Right ventricle myocardium inferior (tissue), 1 donor: Measurements from ENCODE around the gene PRKAR2B. TPM values are rescaled to one million over a fixed set of nuclear protein-coding genes. Genes with fewer than 3 reads are reported as not detected.

Source experiments
- ATAC-seq: fragments of 200-7000 bp; cut with Tn5 transposase; one replicate; pipeline ENCODE4 v1.9.1; 2020; ENCODE audit warnings: mild to moderate bottlenecking, moderate library complexity
- DNase-seq: peaks from one replicate; pipeline ENCODE4 v3.0.0; 2021; ENCODE audit errors: missing footprints
- intact Hi-C: fragments of 100-400 bp; cut with DNase I; formaldehyde crosslinking; loops from one replicate; pipeline ENCODE4 v1.11.0; 2022
- total RNA-seq: library from RNA; stranded (reverse); fragmentation: NEBNext Ultra II Directional; extraction: Animal tissue kit (Norgen Biotek cat#: 25700); gene quantifications from one replicate; pipeline ENCODE4 v1.2.1, GENCODE V29; 2021
- donor health status: DM: no; HTN: yes; CAD: no; lungs with severe emphysema.

Gene PRKAR2B
- total RNA-seq, 1 donor from 2014 or later, result 23.2 TPM

DNA sequence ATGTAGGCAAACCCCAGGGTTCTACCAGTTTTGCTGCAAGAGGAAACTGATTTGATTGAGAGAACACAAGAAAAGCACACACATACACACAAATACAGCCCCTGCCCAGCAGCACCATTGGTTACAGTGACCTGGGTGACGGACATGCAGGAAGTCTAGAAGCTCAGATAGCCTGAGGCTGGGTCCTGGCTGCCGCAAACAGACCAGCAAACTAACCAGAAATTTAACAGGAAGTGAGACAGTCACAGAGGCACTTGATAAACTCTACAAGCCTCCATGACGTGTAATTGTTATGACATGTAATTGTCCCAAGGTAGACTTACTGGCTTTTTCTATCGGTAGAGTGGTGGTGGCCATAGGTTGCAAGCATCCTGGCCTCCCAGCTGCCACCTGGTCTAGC, 58.9 kb downstream of the PRKAR2B start:
- DNase-seq (no peak), ATAC-seq (no peak)
- intact Hi-C loops, result no loop called here

DNA sequence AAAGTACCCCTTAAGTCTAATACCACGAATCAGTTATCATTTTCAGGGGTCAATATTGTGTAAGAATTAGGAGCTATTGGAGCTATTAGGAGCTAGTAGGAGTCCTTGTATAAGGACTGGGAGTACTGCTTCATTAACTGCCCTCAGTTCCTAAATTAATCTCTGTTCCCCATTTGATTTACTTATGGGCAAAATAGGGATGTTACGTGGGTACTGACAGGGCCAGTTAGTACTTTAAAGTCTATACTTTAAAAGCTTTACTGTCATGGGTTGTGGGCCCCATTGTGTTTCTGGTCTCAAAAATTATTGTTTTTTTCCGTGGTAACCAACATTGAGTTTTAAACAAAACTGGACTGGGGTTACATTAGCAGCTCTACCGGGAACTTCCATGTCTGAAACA, 60.3 kb downstream of the PRKAR2B start:
- intact Hi-C loops, result no loop called here
- no peak for DNase-seq
- no peak for ATAC-seq

DNA sequence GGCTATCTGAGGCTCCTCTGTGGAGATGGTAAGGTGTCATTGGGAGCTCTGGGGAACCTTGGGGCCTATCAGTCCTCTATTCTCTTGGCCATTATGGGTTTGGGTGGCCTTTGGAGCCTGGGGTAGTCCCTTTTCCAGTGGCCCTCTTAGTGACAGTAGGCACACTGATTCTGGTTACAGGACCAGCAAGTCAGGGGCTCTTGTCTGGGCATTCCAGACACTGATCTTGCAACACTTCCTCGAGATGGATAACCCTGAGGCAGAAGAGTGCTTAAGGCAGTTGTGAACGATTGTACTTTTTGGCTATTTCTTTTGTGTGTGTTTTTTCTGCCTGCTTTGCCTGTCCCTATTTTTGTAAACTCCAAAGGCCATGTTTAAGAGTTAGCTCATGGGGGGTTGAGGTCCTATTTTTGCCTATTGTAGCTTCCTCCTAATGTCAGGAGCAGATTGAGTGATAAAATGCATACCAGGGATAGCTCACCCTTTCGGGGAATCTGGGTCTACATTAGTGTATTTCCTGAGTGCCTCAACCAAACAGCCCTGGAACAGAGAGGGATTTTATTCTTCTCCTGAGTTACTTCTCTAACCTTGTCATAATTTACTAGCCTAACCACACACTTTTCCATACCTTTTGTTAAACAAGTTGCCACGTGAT, 61.2 kb downstream of the PRKAR2B start:
- ATAC-seq (no peak), DNase-seq (no peak)
- intact Hi-C loops, result no loop called here

DNA sequence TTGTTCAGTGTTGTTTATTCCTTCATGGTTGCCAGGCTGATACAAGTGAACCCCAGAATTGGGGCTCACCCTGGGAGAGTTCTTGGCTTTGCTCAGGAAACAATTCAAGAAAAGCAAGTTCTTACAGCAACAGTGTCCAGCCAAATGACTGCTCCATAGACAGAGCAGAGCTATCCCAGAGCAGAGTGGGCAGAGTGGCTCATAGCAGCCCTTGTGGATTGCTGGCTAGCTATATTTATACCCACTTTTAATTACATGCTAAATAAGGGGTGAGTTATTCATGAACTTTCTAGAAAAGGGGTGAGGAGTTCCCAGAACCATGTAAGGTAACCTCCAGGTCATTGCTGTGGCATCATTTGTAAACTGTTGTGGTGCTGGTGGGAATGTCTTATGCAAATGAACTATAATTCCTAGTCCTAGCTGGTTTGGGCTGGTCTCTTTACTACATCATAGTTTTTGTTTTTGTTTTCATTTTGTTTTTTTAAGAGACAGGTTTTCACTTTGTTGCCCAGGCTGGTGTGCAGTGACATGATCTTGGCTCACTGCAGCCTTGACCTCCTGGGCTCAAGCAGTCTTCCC, 64.4 kb downstream of the PRKAR2B start:
- intact Hi-C loops, result no loop called here
- ATAC-seq, result no peak
- no peak for DNase-seq

DNA sequence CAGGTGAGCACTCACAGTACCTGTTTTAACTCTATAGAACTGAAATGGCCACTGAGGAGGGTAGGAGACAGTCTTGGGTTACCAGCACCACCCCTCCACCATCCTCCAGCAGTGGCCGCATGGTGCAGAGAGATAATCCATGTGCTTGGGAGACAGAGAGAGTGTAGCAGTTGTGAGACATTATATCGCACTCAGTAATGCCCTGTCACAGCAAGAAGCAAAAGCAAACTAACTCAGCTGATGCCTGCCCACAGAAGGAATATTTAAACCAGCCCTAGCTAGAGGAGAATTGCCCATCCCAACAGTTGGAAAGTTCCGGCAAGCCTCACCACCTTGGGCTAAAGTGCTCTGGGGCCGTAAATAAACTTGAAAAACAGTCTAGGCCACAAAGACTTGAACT, 65.5 kb downstream of the PRKAR2B start:
- ATAC-seq, result no peak
- no peak for DNase-seq
- intact Hi-C loops, result no loop called here

DNA sequence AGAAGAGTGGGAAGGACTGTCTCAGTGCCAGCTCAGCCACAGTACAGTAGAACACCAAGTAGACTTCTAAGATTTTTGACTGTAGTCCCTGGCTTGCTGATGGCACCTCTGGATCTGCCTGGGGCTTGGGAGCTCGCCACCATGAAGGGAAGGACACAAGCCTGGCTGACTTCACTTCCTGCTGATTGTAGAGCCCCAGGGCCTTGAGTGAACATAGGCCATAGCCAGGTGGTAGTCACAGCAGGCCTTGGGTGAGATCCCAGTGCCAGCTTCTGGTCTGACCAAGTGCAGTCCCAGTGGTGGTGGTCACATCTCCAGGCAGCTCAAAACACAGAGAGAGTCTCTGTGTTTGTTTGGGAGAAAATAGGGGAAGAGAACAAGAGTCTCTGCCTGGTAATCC, 66.7 kb downstream of the PRKAR2B start:
- ATAC-seq, result no peak
- DNase-seq, result no peak
- intact Hi-C loops, result no loop called here

DNA sequence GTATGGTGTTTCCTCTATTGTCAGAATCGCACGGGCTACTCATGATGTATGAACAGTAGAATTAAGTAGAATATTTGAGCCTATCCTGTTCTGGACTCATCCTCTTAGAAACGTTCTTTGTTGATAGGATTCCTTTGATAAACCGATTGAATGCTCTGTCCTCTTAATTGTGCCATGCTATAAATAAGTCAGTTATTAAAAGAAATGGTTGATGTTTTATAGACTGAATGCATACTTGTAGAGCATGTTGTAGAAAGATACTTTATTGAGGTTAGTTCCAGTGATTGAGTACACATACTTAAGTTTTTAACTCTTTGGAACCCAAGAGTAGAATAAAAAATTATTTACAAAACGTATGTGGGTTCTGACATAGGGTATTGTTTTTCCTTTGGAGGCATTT, 69.4 kb downstream of the PRKAR2B start:
- intact Hi-C loops, result no loop called here

DNA sequence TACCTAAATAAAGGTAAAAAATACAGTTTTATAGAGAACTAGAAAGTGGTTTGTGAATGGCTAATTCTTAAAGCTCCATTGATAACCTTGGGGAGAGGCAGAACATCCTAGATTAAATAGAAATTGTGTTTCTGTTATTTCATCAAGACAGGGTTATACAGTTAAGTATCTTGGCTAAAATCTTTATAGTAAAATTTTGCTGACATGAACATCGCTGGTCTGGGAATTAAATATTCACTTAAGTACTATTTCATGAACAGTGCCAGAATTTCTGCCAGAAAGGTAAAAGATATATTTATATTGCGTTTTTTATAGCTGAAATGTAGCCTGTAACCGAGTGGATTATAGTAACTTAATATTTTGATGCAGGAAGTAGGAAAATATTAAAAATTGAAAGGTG, 70.6 kb downstream of the PRKAR2B start:
- DNase-seq, result no peak
- ATAC-seq, result no peak
- intact Hi-C loops, result no loop called here

More for the DNA sequence above, 69.4 kb downstream of the PRKAR2B start:
- ATAC-seq (no peak), DNase-seq (no peak)

DNA sequence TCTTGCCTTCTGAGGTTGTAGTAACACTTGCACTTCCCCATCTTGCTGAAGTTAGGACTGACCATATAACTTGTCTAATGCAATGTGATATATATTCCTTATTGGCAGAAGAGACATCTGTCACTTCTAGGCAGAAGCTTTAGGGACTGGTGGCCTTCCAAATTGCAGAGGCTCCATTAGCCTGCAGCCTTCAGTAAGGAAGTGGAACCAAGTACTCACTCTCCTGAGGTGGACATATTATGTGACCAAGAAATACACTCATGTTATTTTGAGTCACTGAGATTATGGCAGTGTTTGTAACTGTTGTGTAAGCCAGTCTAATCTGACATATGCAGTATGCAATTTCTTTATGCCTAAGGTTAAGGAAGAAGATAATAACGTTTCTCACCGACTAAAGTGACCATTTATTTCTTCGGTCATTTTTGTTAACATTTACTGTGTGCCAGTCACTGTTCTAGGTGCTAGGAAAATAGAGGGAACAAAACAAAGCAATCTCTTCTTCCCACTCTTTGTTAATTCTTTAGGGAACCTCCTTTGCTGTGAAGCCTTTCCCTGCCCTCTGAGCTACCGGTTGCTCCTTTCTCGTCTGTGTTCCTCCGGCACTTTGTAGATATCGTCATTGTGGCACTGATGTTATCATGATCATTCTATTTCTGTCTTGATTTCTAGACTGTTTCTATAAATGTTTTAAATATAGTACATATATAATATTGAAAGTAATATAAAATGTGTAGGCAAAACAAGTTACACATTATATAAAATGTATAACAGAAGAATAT, 71.4 kb downstream of the PRKAR2B start:
- no peak for ATAC-seq
- no peak for DNase-seq
- intact Hi-C loops, result no loop called here

DNA sequence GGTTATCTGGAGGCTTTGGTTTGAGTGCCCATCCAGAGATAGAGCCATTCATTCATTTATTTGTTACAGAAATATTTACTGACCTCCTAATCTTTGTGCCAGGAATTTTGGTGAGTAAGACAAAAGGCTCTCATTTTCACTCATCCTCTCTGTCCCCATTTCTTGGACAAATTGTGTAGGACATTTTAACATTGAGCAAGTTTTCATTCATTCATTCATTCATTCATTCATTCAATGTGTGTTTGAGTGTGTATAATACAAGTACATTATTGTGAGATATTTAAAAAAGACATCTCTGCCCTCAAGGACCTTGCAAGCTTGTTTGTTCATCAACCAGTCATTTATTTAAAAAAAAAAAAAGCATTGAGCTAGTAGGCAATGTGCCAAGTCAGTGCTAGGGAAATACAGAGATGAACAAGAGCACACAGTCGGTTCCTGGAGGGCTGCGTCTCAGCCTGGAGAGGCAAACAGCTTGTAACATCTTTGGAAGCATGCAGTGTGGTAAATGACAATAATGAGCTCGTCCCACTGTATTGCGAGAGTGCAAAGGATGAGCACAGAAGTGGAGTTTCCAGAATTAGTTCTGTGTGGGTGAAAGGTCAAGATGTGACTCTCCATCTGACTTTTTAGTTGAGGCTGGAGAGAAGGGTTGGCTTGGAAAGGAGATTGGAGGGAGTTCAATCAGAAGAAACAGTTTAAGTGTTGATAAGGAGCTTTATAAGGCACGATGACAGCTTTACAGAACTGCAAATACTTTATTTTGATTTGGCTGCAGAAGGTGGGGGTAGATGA, 73.8 kb downstream of the PRKAR2B start:
- no peak for DNase-seq
- peak; percentile 42 for ATAC-seq
- intact Hi-C loops, result no loop called here

DNA sequence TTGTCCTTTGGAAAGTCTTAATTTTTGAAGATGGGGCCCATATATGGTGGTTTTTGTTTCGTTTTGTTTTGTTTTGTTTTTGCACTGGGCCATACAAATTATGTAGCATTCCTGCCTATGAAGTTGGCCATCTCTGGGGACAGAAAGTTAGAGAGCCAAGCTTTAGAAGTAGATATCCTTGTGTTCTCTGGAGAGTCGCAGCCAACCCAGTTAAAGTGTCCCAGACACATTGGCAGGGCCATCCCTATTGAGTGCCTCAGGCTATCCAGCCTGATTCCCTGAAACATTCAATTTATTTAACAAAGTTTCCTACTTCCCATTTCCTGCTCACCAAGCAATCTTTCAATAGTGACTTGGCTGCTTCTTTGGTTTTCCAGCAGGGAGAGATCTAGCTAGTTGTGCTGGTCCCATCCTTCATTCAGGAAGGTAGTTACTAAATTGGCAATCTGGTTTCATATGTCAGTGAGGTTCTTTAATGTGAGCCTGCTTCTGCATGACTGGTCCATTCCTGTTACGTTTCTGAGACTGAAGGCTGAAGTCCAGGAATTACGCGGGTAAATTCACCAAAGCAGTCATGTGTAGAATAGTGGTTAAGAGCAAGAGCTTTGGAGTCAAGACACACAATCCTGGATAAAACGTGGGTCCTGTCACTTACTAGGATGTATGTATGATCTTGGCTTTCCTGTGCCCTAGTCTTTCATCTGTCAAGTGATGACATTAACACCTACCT, 75.0 kb downstream of the PRKAR2B start:
- intact Hi-C loops, result no loop called here
- DNase-seq, result no peak
- ATAC-seq, result peak; percentile 34

DNA sequence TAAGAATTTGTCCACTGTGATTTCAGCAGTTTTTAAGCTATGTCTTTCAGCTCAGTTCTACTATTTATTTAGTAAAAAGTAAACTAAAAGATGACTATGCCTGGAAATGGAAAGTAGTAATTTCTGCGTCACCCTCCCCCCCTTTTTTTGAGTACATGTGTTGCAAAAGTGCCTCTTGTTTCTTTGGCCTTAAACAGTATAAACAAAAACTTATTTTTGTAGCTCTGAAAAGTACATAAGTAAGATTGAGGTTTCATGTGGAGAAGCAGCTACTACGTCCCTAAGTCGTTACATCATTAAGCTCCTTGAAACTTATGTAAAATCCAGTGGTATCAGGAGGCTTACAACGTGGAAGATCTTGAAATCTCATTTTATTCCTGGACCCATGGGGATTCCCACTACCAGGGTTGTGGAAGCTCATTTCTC, 78.0 kb downstream of the PRKAR2B start:
- intact Hi-C loops, result no loop called here
- DNase-seq, result no peak
- ATAC-seq, result no peak

DNA sequence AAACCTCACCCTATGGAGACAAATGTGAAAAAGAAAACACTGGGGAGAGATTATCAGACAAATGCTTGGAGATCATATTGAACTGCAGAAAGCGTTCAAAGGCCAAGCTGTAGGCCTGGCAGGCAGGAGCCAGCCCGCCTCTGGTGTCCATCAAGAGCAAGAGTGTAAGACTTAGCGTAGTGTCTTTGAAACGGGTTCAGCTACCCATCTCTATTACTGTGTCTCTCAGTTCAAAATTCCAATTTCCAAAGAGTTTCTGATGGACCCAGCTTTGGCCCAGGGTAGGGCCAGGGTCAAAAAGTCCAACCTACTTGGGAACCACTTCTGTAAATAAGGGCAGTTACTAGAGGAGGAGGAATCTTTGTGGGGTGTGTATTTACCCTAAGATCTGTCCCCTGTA, 78.9 kb downstream of the PRKAR2B start:
- ATAC-seq (no peak), DNase-seq (no peak)
- intact Hi-C loops, result no loop called here

DNA sequence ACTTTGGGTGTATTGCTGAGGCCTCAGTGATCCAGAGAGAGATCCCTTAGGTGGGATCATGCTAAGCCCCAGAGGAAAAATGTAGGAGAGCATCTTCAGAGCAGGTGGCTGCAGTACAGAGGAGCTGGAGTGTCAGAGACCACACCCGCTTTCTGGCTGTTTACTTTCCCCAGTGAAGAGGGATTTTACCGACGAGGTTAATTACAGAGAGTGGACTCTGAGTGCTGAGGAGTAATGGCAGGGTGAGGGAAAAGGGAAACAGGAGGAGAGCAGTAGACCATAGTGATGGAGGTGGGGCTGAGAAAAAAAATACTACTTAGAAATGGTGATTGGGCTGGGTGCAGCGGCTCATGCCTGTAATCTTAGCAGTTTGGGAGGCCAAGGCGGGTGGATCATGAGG, 81.0 kb downstream of the PRKAR2B start:
- intact Hi-C loops, result no loop called here
- DNase-seq (no peak), ATAC-seq (no peak)

DNA sequence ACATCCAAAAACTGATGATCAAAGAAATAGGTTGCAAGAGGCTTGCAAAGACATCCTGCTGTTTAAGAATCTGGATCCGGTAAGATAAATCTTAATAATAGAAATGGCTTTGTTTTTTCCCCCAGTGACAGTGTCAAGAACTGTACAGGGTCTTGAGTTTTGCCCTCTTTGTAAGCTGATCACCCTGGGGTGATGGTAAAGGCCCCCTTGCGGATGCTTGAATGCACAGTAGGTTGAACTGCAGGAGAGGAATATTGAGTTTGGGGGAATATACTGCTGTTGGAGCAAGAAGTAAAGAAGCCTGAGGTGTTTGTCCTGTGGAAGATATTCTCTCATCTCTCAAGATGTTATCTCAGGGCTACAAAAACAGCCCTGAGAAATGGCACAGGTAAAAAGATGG, 83.7 kb downstream of the PRKAR2B start:
- intact Hi-C loops, result no loop called here
- ATAC-seq, result no peak

DNA sequence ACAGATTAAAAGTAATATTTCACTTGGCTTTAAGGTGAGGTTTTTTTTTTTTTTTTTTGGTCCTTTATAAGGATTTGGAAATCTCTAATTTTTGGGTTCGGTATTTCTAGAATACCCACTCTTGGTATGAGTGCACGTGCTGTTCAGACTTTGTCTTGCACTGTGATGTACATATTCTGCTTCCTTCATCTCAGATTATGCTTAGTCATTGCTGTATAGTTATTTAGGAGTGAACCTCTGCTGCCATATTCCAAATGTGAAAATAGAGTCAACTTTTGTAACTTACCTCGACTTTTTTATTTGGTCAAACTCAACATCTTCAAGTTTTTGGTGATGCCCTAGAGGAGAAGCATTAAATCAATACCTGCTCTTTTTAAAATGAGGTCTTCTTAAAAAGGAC, 84.2 kb downstream of the PRKAR2B start:
- ATAC-seq (no peak), DNase-seq (no peak)
- intact Hi-C loops, result no loop called here

More for the DNA sequence above, 83.7 kb downstream of the PRKAR2B start:
- DNase-seq, result no peak

DNA sequence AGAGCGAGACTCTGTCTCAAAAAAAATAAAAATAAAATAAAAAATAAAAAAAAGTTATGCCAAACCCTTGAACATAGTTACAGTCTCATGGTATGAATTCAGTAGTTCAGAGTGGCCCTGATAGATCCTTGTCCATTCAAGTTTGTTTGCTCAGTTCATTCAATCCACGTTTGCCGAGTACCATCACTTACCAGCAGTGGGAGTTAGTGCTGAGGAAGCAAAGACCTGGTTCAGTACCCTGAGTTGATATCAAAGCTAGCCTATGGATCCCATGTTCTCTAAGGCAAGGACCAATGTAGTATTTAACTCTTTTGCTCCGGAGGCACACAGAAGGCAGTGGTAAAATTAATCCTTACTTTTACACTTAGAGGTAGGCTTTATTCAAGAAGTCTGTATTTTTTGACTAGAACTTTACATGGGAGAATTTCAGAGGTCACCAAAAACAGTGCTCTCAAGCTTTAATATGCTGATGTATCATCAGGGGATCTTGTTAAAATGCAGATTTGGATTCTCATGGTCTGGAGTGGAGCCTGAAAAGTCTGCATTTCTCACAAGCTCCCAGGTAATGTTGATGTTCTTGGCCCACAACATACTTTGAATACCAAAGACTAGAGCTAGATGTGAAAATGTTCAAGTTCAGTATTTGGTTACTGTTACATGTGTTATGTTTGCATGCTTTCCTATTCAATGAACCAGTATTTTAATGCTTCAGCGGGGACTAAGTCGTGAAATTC, 86.1 kb downstream of the PRKAR2B start:
- intact Hi-C loops, result no loop called here
- DNase-seq (no peak), ATAC-seq (no peak)

DNA sequence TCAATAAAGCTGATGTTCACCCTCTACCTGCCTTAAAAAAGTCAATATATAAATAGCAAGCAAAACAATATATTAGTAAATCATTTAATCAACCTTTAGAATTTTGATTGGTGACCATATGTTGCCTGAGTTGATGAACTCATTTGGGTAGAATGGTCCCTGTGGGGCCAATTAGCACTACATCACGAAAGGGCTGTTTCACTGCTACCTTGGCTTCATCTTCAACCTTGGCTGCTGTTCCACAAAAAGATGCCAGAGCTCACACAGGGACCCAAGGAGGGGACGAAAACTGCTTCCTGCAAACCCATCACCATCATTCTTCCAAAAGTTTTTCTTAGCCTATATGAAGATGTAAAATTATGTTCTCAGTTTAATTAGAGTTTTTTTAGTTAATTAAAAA, 88.9 kb downstream of the PRKAR2B start:
- DNase-seq, result no peak
- ATAC-seq, result no peak
- intact Hi-C loops, result no loop called here
